Measurements from ENCODE around the gene DCANP1.

DNA sequence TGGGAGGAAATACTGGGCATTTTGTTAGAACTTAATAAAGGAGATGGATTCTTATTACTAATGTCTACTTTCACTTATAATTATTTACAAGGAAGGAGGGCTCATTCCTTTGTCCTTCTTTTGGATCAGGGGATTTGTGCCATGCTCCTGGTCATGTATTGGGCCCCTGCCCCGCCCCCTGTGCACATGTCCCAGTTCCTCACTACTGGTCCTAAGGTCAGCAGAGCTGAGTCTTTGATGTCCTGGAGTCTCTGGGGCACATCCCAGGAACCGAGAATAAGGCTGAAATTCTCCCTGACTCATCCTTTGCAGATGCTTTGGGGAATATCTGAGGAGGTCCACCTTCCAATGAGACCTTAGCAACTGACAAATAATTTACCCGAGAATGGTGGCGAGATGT lies 24.6 kb upstream of the DCANP1 start:
- TF ChIP-seq POLR2A (IDR thresholded peaks at IDR 0.05): no peak
- TF ChIP-seq, protein P1, sequence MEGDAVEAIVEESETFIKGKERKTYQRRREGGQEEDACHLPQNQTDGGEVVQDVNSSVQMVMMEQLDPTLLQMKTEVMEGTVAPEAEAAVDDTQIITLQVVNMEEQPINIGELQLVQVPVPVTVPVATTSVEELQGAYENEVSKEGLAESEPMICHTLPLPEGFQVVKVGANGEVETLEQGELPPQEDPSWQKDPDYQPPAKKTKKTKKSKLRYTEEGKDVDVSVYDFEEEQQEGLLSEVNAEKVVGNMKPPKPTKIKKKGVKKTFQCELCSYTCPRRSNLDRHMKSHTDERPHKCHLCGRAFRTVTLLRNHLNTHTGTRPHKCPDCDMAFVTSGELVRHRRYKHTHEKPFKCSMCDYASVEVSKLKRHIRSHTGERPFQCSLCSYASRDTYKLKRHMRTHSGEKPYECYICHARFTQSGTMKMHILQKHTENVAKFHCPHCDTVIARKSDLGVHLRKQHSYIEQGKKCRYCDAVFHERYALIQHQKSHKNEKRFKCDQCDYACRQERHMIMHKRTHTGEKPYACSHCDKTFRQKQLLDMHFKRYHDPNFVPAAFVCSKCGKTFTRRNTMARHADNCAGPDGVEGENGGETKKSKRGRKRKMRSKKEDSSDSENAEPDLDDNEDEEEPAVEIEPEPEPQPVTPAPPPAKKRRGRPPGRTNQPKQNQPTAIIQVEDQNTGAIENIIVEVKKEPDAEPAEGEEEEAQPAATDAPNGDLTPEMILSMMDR (IDR thresholded peaks at IDR 0.05): no peak

All from testis (tissue), 2 donors.